ENCODE measurements around the gene ITGB3BP. TPM values are rescaled to one million over a fixed set of nuclear protein-coding genes. Genes with fewer than 3 reads are reported as not detected.

ITGB3BP gene
- total and polyA plus RNA-seq, 2 of the 13 experiments (the other 11 are each of a cell fraction or from before 2014, with no cell fraction given) = 19.0 to 46.5 TPM

DNA sequence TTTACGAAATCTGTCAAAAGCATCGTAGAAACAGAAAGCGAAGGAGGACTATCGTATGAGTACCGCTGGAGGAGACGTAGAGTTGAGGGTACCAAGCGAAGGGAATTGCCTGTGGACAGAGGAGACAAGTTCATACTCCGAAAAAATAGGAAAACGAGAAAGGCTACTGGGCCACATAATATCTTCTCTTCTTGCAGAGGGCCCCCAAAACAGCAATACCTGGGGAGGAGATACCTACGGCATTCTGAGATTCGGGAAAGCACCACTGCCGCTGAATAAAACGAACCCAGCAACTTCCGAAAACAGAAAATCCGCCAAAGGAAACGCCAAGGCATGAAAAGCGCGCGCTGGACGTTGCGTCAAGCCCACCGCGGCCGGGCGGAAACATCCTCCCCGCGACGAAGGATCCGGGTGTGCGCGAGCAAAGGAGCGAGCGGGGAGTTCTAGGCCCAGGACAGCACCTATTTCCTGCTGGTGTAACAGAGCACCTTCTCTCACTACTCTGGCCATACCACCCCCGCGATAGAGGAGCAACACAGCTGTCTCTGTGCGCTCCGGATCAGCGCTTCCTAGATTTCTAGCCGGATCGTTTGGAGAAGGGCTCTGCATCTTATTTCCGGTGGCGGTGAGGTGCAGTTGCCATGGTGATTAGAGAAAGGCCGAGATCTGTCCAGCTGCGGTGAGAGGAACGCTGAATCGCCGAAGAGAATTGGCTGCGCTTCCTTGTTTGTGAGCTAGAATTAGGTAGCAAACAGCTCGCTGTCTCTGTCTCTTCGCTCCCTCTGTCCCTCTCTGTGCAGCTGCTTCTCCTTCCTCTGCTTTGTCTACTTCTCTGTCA is at the start of gene ITGB3BP, which contains the start of gene EFCAB7 (continued):
- TF ChIP-seq HNRNPK (IDR thresholded peaks at IDR 0.05; ENCODE audit: low read depth, low read length, poor library complexity, severe bottlenecking) = no peak
- no peak for TF ChIP-seq ZNF256 (CRISPR knock-in tag; conservative IDR thresholded peaks at IDR 0.05)
- TF ChIP-seq TCF7 (IDR thresholded peaks at IDR 0.05; ENCODE audit: low read depth) = peak; percentile 20; the same call in 1 of the 2 replicates
- TF ChIP-seq, protein P1, sequence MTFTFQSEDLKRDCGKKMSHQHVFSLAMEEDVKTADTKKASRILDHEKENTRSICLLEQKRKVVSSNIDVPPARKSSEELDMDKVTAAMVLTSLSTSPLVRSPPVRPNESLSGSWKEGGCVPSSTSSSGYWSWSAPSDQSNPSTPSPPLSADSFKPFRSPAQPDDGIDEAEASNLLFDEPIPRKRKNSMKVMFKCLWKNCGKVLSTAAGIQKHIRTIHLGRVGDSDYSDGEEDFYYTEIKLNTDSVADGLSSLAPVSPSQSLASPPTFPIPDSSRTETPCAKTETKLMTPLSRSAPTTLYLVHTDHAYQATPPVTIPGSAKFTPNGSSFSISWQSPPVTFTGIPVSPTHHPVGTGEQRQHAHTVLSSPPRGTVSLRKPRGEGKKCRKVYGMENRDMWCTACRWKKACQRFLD (CRISPR knock-in tag; IDR thresholded peaks at IDR 0.05; ENCODE audit: borderline replicate concordance) = peak; percentile 77; the same call in 1 of the 2 replicates
- no peak for TF ChIP-seq HMGA1 (CRISPR knock-in tag; conservative IDR thresholded peaks at IDR 0.05)
- no peak for TF ChIP-seq ZNF713 (CRISPR knock-in tag; IDR thresholded peaks at IDR 0.05)
- TF ChIP-seq GABPB1 (CRISPR knock-in tag; IDR thresholded peaks at IDR 0.05) = peak; percentile 99
- peak; percentile 63; the same call in 1 of the 2 replicates for TF ChIP-seq HCFC1 (IDR thresholded peaks at IDR 0.05; ENCODE audit: low read depth, low read length)
- TF ChIP-seq, protein P2, sequence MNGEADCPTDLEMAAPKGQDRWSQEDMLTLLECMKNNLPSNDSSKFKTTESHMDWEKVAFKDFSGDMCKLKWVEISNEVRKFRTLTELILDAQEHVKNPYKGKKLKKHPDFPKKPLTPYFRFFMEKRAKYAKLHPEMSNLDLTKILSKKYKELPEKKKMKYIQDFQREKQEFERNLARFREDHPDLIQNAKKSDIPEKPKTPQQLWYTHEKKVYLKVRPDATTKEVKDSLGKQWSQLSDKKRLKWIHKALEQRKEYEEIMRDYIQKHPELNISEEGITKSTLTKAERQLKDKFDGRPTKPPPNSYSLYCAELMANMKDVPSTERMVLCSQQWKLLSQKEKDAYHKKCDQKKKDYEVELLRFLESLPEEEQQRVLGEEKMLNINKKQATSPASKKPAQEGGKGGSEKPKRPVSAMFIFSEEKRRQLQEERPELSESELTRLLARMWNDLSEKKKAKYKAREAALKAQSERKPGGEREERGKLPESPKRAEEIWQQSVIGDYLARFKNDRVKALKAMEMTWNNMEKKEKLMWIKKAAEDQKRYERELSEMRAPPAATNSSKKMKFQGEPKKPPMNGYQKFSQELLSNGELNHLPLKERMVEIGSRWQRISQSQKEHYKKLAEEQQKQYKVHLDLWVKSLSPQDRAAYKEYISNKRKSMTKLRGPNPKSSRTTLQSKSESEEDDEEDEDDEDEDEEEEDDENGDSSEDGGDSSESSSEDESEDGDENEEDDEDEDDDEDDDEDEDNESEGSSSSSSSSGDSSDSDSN (CRISPR knock-in tag; IDR thresholded peaks at IDR 0.05) = peak; percentile 87
- TF ChIP-seq ZNF780A (CRISPR knock-in tag; IDR thresholded peaks at IDR 0.05) = no peak
- TF ChIP-seq, protein P3, sequence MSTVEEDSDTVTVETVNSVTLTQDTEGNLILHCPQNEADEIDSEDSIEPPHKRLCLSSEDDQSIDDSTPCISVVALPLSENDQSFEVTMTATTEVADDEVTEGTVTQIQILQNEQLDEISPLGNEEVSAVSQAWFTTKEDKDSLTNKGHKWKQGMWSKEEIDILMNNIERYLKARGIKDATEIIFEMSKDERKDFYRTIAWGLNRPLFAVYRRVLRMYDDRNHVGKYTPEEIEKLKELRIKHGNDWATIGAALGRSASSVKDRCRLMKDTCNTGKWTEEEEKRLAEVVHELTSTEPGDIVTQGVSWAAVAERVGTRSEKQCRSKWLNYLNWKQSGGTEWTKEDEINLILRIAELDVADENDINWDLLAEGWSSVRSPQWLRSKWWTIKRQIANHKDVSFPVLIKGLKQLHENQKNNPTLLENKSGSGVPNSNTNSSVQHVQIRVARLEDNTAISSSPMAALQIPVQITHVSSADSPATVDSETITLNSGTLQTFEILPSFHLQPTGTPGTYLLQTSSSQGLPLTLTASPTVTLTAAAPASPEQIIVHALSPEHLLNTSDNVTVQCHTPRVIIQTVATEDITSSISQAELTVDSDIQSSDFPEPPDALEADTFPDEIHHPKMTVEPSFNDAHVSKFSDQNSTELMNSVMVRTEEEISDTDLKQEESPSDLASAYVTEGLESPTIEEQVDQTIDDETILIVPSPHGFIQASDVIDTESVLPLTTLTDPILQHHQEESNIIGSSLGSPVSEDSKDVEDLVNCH (CRISPR knock-in tag; IDR thresholded peaks at IDR 0.05) = no peak
- no peak for TF ChIP-seq FOXA1 (IDR thresholded peaks at IDR 0.05)
- peak; percentile 47 for TF ChIP-seq FOXA1 (CRISPR knock-in tag; IDR thresholded peaks at IDR 0.05)
- TF ChIP-seq ZNF570 (CRISPR knock-in tag; IDR thresholded peaks at IDR 0.05; ENCODE audit: borderline replicate concordance) = no peak
- TF ChIP-seq ZNF776 (CRISPR knock-in tag; IDR thresholded peaks at IDR 0.05) = peak; percentile 55; the same call in 1 of the 2 replicates
- no peak for TF ChIP-seq ZNF383 (CRISPR knock-in tag; IDR thresholded peaks at IDR 0.05; ENCODE audit: borderline replicate concordance)
- TF ChIP-seq TARDBP (CRISPR knock-in tag; IDR thresholded peaks at IDR 0.05) = peak; percentile 92
- TF ChIP-seq ZNF556 (CRISPR knock-in tag; IDR thresholded peaks at IDR 0.05; ENCODE audit: borderline replicate concordance) = peak; percentile 93
- no peak for TF ChIP-seq SNRNP70 (IDR thresholded peaks at IDR 0.05; ENCODE audit: low read depth, low read length)
- TF ChIP-seq CAMTA2 (CRISPR knock-in tag; IDR thresholded peaks at IDR 0.05; ENCODE audit: borderline replicate concordance) = 0 out of 2 replicates have a peak, but pooled peaks have one; percentile 36
- TF ChIP-seq, protein P4, sequence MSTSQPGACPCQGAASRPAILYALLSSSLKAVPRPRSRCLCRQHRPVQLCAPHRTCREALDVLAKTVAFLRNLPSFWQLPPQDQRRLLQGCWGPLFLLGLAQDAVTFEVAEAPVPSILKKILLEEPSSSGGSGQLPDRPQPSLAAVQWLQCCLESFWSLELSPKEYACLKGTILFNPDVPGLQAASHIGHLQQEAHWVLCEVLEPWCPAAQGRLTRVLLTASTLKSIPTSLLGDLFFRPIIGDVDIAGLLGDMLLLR (CRISPR knock-in tag; IDR thresholded peaks at IDR 0.05) = peak; percentile 74; the same call in 1 of the 2 replicates
- peak; percentile 85; the same call in 1 of the 2 replicates for TF ChIP-seq ZNF232 (CRISPR knock-in tag; IDR thresholded peaks at IDR 0.05; ENCODE audit: borderline replicate concordance)
- TF ChIP-seq NR2F1 (CRISPR knock-in tag; IDR thresholded peaks at IDR 0.05) = no peak
- 0 out of 2 replicates have a peak, but pooled peaks have one; percentile 24 for TF ChIP-seq ONECUT2 (CRISPR knock-in tag; IDR thresholded peaks at IDR 0.05)
